ENCODE measurements around the gene ATG16L2. TPM values are rescaled to one million over a fixed set of nuclear protein-coding genes. Genes with fewer than 3 reads are reported as not detected.
"Not testable (repeated sequence)": the region's sequence is repeated elsewhere in the genome, so short reads cannot be mapped to it uniquely, and the experiment has no call there.

Gene ATG16L2
- total RNA-seq, 1 donor from 2014 or later = 9.6 TPM

GRCh38 chr11:72825661-72826060 is 11.4 kb downstream of the ATG16L2 start:
- H3K4me3 Mint-ChIP-seq (ENCODE audit: unreplicated experiment) = no peak overlapping the region
- Histone ChIP-seq H2AFZ (ENCODE audit: low read depth, low read length) (no peak overlapping the region), H3K27me3 (ENCODE audit: insufficient read depth, low read length) (no peaks in the 10 kb centered on the region), H3K27ac (ENCODE audit: low read depth, low read length) (no peak overlapping the region), H3K4me2 (ENCODE audit: low read length) (no peak overlapping the region), H3K4me1 (ENCODE audit: insufficient read depth, low read length) (peaks cover 14% of the 10 kb centered on the region), H3K36me3 (ENCODE audit: insufficient read depth, low read length) (no peaks in the 10 kb centered on the region), H3K4me3 (ENCODE audit: insufficient read depth, low read depth, low read length) (no peak overlapping the region), H3K9ac (ENCODE audit: low read length) (no peak overlapping the region), H3K9me3 (ENCODE audit: insufficient read depth, low read depth, low read length) (no peaks in the 10 kb centered on the region), H4K20me1 (ENCODE audit: insufficient read depth, low read length) (no peaks in the 10 kb centered on the region), H3K79me2 (ENCODE audit: insufficient read depth, low read length) (no peaks in the 10 kb centered on the region)
- no peak for DNase-seq (ENCODE audit: low read depth)
- peaks cover 2% of the 10 kb centered on the region for H3K27me3 Mint-ChIP-seq (ENCODE audit: low read depth, unreplicated experiment)
- peaks cover 9% of the 10 kb centered on the region for H3K36me3 Mint-ChIP-seq (ENCODE audit: low read depth, unreplicated experiment)
- H3K27ac Mint-ChIP-seq (ENCODE audit: unreplicated experiment) = no peak overlapping the region
- FAIRE-seq = no peak
- peaks cover 4% of the 10 kb centered on the region for H3K4me1 Mint-ChIP-seq (ENCODE audit: low read depth, unreplicated experiment)
- TF ChIP-seq EZH2 (IDR thresholded peaks at IDR 0.05; ENCODE audit: insufficient read depth, low read length) = no peak
- no peak for TF ChIP-seq CTCF (IDR thresholded peaks at IDR 0.05; ENCODE audit: insufficient read depth, low read depth, low read length)
- no peaks in the 10 kb centered on the region for H3K9me3 Mint-ChIP-seq (ENCODE audit: unreplicated experiment)

- no peaks in the 10 kb centered on the region for H3K27me3 ChIP-seq (ENCODE audit: insufficient read depth, low read length)
- Mint-ChIP-seq H3K4me1 (ENCODE audit: low read depth, unreplicated experiment) (peaks cover 4% of the 10 kb centered on the region), H3K9me3 (ENCODE audit: unreplicated experiment) (no peaks in the 10 kb centered on the region), H3K36me3 (ENCODE audit: low read depth, unreplicated experiment) (peaks cover 9% of the 10 kb centered on the region), H3K27ac (ENCODE audit: unreplicated experiment) (no peak overlapping the region), H3K27me3 (ENCODE audit: low read depth, unreplicated experiment) (peaks cover 2% of the 10 kb centered on the region), H3K4me3 (ENCODE audit: unreplicated experiment) (no peak overlapping the region)
- H3K4me3 ChIP-seq (ENCODE audit: insufficient read depth, low read depth, low read length) = no peak overlapping the region
- no peaks in the 10 kb centered on the region for H3K36me3 ChIP-seq (ENCODE audit: insufficient read depth, low read length)
- DNase-seq (ENCODE audit: low read depth) (no peak), FAIRE-seq (no peak)
- no peak overlapping the region for H2AFZ ChIP-seq (ENCODE audit: low read depth, low read length)
- no peaks in the 10 kb centered on the region for H3K9me3 ChIP-seq (ENCODE audit: insufficient read depth, low read depth, low read length)
- H3K79me2 ChIP-seq (ENCODE audit: insufficient read depth, low read length) = no peaks in the 10 kb centered on the region
- H4K20me1 ChIP-seq (ENCODE audit: insufficient read depth, low read length) = no peaks in the 10 kb centered on the region
- no peak overlapping the region for H3K27ac ChIP-seq (ENCODE audit: low read depth, low read length)
- no peak overlapping the region for H3K4me2 ChIP-seq (ENCODE audit: low read length)
- H3K9ac ChIP-seq (ENCODE audit: low read length) = no peak overlapping the region
- TF ChIP-seq EZH2 (IDR thresholded peaks at IDR 0.05; ENCODE audit: insufficient read depth, low read length) = no peak
- TF ChIP-seq CTCF (IDR thresholded peaks at IDR 0.05; ENCODE audit: insufficient read depth, low read depth, low read length) = no peak
- H3K4me1 ChIP-seq (ENCODE audit: insufficient read depth, low read length) = peaks cover 11% of the 10 kb centered on the region
These were observed 12.2 kb downstream of the ATG16L2 start for GRCh38 chr11:72826191-72826941.

- Histone ChIP-seq H3K4me1 (ENCODE audit: insufficient read depth, low read length) (peaks cover 5% of the 10 kb centered on the region), H3K4me2 (ENCODE audit: low read length) (no peak overlapping the region), H2AFZ (ENCODE audit: low read depth, low read length) (no peak overlapping the region), H3K36me3 (ENCODE audit: insufficient read depth, low read length) (no peaks in the 10 kb centered on the region), H4K20me1 (ENCODE audit: insufficient read depth, low read length) (no peaks in the 10 kb centered on the region), H3K27me3 (ENCODE audit: insufficient read depth, low read length) (no peaks in the 10 kb centered on the region), H3K9me3 (ENCODE audit: insufficient read depth, low read depth, low read length) (no peaks in the 10 kb centered on the region), H3K79me2 (ENCODE audit: insufficient read depth, low read length) (no peaks in the 10 kb centered on the region), H3K4me3 (ENCODE audit: insufficient read depth, low read depth, low read length) (no peak overlapping the region), H3K9ac (ENCODE audit: low read length) (no peak overlapping the region), H3K27ac (ENCODE audit: low read depth, low read length) (no peak overlapping the region)
- DNase-seq (ENCODE audit: low read depth) (no peak), FAIRE-seq (no peak)
- Mint-ChIP-seq H3K27ac (ENCODE audit: unreplicated experiment) (no peak overlapping the region), H3K4me3 (ENCODE audit: unreplicated experiment) (no peak overlapping the region), H3K27me3 (ENCODE audit: low read depth, unreplicated experiment) (peaks cover 2% of the 10 kb centered on the region), H3K36me3 (ENCODE audit: low read depth, unreplicated experiment) (peaks cover 9% of the 10 kb centered on the region), H3K4me1 (ENCODE audit: low read depth, unreplicated experiment) (peaks cover 4% of the 10 kb centered on the region), H3K9me3 (ENCODE audit: unreplicated experiment) (no peaks in the 10 kb centered on the region)
- TF ChIP-seq CTCF (IDR thresholded peaks at IDR 0.05; ENCODE audit: insufficient read depth, low read depth, low read length) = no peak
- no peak for TF ChIP-seq EZH2 (IDR thresholded peaks at IDR 0.05; ENCODE audit: insufficient read depth, low read length)
These were observed 12.8 kb downstream of the ATG16L2 start for GRCh38 chr11:72826942-72827480.

GRCh38 chr11:72827656-72828055 is 13.4 kb downstream of the ATG16L2 start:
- H3K4me1 ChIP-seq (ENCODE audit: insufficient read depth, low read length); FAIRE-seq; H3K27me3 Mint-ChIP-seq (ENCODE audit: low read depth, unreplicated experiment); H4K20me1 ChIP-seq (ENCODE audit: insufficient read depth, low read length); H2AFZ ChIP-seq (ENCODE audit: low read depth, low read length); H3K36me3 ChIP-seq (ENCODE audit: insufficient read depth, low read length); H3K4me2 ChIP-seq (ENCODE audit: low read length); H3K27ac ChIP-seq (ENCODE audit: low read depth, low read length); H3K27me3 ChIP-seq (ENCODE audit: insufficient read depth, low read length); H3K79me2 ChIP-seq (ENCODE audit: insufficient read depth, low read length); H3K4me3 Mint-ChIP-seq (ENCODE audit: unreplicated experiment); H3K9me3 ChIP-seq (ENCODE audit: insufficient read depth, low read depth, low read length); H3K9ac ChIP-seq (ENCODE audit: low read length); H3K4me1 Mint-ChIP-seq (ENCODE audit: low read depth, unreplicated experiment); H3K4me3 ChIP-seq (ENCODE audit: insufficient read depth, low read depth, low read length); H3K9me3 Mint-ChIP-seq (ENCODE audit: unreplicated experiment); DNase-seq (ENCODE audit: low read depth); H3K27ac Mint-ChIP-seq (ENCODE audit: unreplicated experiment); H3K36me3 Mint-ChIP-seq (ENCODE audit: low read depth, unreplicated experiment): not testable (repeated sequence)

Measured in astrocyte (in vitro differentiated cells and primary cell).